ENCODE data around the gene HOXA11. TPM values are rescaled to one million over a fixed set of nuclear protein-coding genes. Genes with fewer than 3 reads are reported as not detected.

Gene HOXA11
- polyA plus RNA-seq (2013), result 1.5 and 2.2 TPM in 2 replicates

- H3K18ac ChIP-seq (ENCODE audit: low read length), result no peak within 1 kb of the TSS
- no peak within 1 kb of the TSS for H3K9ac ChIP-seq (ENCODE audit: low read length)
- peaks cover 23% of the 10 kb centered on the region for H3K9me3 ChIP-seq (ENCODE audit: insufficient read depth, low read depth, low read length)
- H4K91ac ChIP-seq (ENCODE audit: low read depth, low read length), result no peak within 1 kb of the TSS
- H3K79me1 ChIP-seq (ENCODE audit: low read length), result peaks cover 3% of the 10 kb centered on the region
- H3K4me3 ChIP-seq (ENCODE audit: low read depth, low read length), result peak within 1 kb of the TSS; percentile 49
- H2AK5ac ChIP-seq (ENCODE audit: low read length), result no peak within 1 kb of the TSS
- H3K36me3 ChIP-seq (ENCODE audit: control insufficient read depth in 1 of 2, insufficient read depth in 2 of 2, low read length in 2 of 2), result no peaks in the 10 kb centered on the region
- no peak within 1 kb of the TSS for H3K23ac ChIP-seq (ENCODE audit: low read length)
- no peak within 1 kb of the TSS for H3K14ac ChIP-seq (ENCODE audit: low read length)
- no peaks in the 10 kb centered on the region for H3K79me2 ChIP-seq (ENCODE audit: control insufficient read depth, insufficient read depth, low read length, poor library complexity)
- H2BK12ac ChIP-seq (ENCODE audit: low read length), result no peak within 1 kb of the TSS
- H3K27me3 ChIP-seq (ENCODE audit: insufficient read depth, low read length), result peaks cover 87% of the 10 kb centered on the region
- peaks cover 29 to 30% of the 10 kb centered on the region in 2 experiments for H3K4me1 ChIP-seq (ENCODE audit: control insufficient read depth in 1 of 2, insufficient read depth in 2 of 2, low read length in 2 of 2)
- peak within 1 kb of the TSS; percentile 64 for H3K4me2 ChIP-seq (ENCODE audit: low read length)
- no peak within 1 kb of the TSS for H2BK120ac ChIP-seq (ENCODE audit: insufficient read depth, low read length, poor library complexity)
- DNase-seq, result no peak
- no peak within 1 kb of the TSS for H4K12ac ChIP-seq (ENCODE audit: low read depth, low read length)
- H2BK5ac ChIP-seq (ENCODE audit: low read depth, low read length, poor library complexity), result no peak within 1 kb of the TSS
- no peak within 1 kb of the TSS for H3K27ac ChIP-seq (ENCODE audit: low read depth, low read length)
- H2AFZ ChIP-seq (ENCODE audit: insufficient read depth, low read length, poor library complexity), result peak within 1 kb of the TSS; percentile 30
- H3K4ac ChIP-seq (ENCODE audit: low read depth, low read length), result no peak within 1 kb of the TSS
- no CpG with 5 or more reads among the region's 43 CpGs for WGBS (ENCODE audit: extremely low coverage, insufficient coverage, insufficient read length)
- no peak within 1 kb of the TSS for H4K8ac ChIP-seq (ENCODE audit: low read depth, low read length)
These were observed at the start of gene HOXA11 for GRCh38 chr7:27185013-27185853. TSS of gene HOXA11 (minus strand) at chr7:27185232. CDS start at chr7:27185144, 88 bp downstream.

GRCh38 chr7:27229448-27229847 lies 44.4 kb upstream of the HOXA11 start:
- H3K4me1 ChIP-seq (ENCODE audit: control insufficient read depth in 1 of 2, insufficient read depth in 2 of 2, low read length in 2 of 2), result peaks cover 0 to 3% of the 10 kb centered on the region in 2 experiments
- no peak overlapping the region for H3K4me3 ChIP-seq (ENCODE audit: low read depth, low read length)
- peaks cover 0 to 2% of the 10 kb centered on the region in 2 experiments for H3K36me3 ChIP-seq (ENCODE audit: control insufficient read depth in 1 of 2, insufficient read depth in 2 of 2, low read length in 2 of 2)
- no CpG with 5 or more reads among the region's 4 CpGs for WGBS (ENCODE audit: extremely low coverage, insufficient coverage, insufficient read length)
- no peak overlapping the region for H3K4ac ChIP-seq (ENCODE audit: low read depth, low read length)
- H2AFZ ChIP-seq (ENCODE audit: insufficient read depth, low read length, poor library complexity), result no peak overlapping the region
- no peak overlapping the region for H4K91ac ChIP-seq (ENCODE audit: low read depth, low read length)
- H2AK5ac ChIP-seq (ENCODE audit: low read length), result no peak overlapping the region
- peaks cover 2% of the 10 kb centered on the region for H3K9me3 ChIP-seq (ENCODE audit: insufficient read depth, low read depth, low read length)
- H3K27ac ChIP-seq (ENCODE audit: low read depth, low read length), result no peak overlapping the region
- H2BK12ac ChIP-seq (ENCODE audit: low read length), result no peak overlapping the region
- H3K27me3 ChIP-seq (ENCODE audit: insufficient read depth, low read length), result peaks cover 25% of the 10 kb centered on the region
- H2BK120ac ChIP-seq (ENCODE audit: insufficient read depth, low read length, poor library complexity), result no peak overlapping the region
- H3K18ac ChIP-seq (ENCODE audit: low read length), result no peak overlapping the region
- no peak overlapping the region for H2BK5ac ChIP-seq (ENCODE audit: low read depth, low read length, poor library complexity)
- no peak overlapping the region for H4K12ac ChIP-seq (ENCODE audit: low read depth, low read length)
- no peak overlapping the region for H3K14ac ChIP-seq (ENCODE audit: low read length)
- no peak overlapping the region for H3K9ac ChIP-seq (ENCODE audit: low read length)
- no peak overlapping the region for H3K23ac ChIP-seq (ENCODE audit: low read length)
- no peak overlapping the region for H4K8ac ChIP-seq (ENCODE audit: low read depth, low read length)
- DNase-seq, result no peak
- no peaks in the 10 kb centered on the region for H3K79me1 ChIP-seq (ENCODE audit: low read length)
- no peak overlapping the region for H3K4me2 ChIP-seq (ENCODE audit: low read length)
- no peaks in the 10 kb centered on the region for H3K79me2 ChIP-seq (ENCODE audit: control insufficient read depth, insufficient read depth, low read length, poor library complexity)

- no peak overlapping the region for H4K8ac ChIP-seq (ENCODE audit: low read depth, low read length)
- peaks cover 0 to 2% of the 10 kb centered on the region in 2 experiments for H3K36me3 ChIP-seq (ENCODE audit: control insufficient read depth in 1 of 2, insufficient read depth in 2 of 2, low read length in 2 of 2)
- no peak overlapping the region for H2AFZ ChIP-seq (ENCODE audit: insufficient read depth, low read length, poor library complexity)
- no peak overlapping the region for H2BK12ac ChIP-seq (ENCODE audit: low read length)
- H3K9ac ChIP-seq (ENCODE audit: low read length), result no peak overlapping the region
- no peak overlapping the region for H4K91ac ChIP-seq (ENCODE audit: low read depth, low read length)
- H3K27me3 ChIP-seq (ENCODE audit: insufficient read depth, low read length), result peaks cover 39% of the 10 kb centered on the region
- H2BK120ac ChIP-seq (ENCODE audit: insufficient read depth, low read length, poor library complexity), result no peak overlapping the region
- H3K18ac ChIP-seq (ENCODE audit: low read length), result no peak overlapping the region
- no peaks in the 10 kb centered on the region for H3K79me2 ChIP-seq (ENCODE audit: control insufficient read depth, insufficient read depth, low read length, poor library complexity)
- no peak overlapping the region for H2AK5ac ChIP-seq (ENCODE audit: low read length)
- peak overlapping the region; percentile 58 for H3K4me2 ChIP-seq (ENCODE audit: low read length)
- H3K79me1 ChIP-seq (ENCODE audit: low read length), result no peaks in the 10 kb centered on the region
- no peak overlapping the region for H3K23ac ChIP-seq (ENCODE audit: low read length)
- H3K14ac ChIP-seq (ENCODE audit: low read length), result no peak overlapping the region
- peaks cover 6% of the 10 kb centered on the region for H3K9me3 ChIP-seq (ENCODE audit: insufficient read depth, low read depth, low read length)
- no peak overlapping the region for H3K4ac ChIP-seq (ENCODE audit: low read depth, low read length)
- no peak overlapping the region for H3K27ac ChIP-seq (ENCODE audit: low read depth, low read length)
- H3K4me3 ChIP-seq (ENCODE audit: low read depth, low read length), result no peak overlapping the region
- DNase-seq, result peak; percentile 42 to 70
- H2BK5ac ChIP-seq (ENCODE audit: low read depth, low read length, poor library complexity), result no peak overlapping the region
- WGBS (ENCODE audit: extremely low coverage, insufficient coverage, insufficient read length), result no CpG with 5 or more reads among the region's 61 CpGs
- no peak overlapping the region for H4K12ac ChIP-seq (ENCODE audit: low read depth, low read length)
- H3K4me1 ChIP-seq (ENCODE audit: control insufficient read depth in 1 of 2, insufficient read depth in 2 of 2, low read length in 2 of 2), result peaks cover 0 to 3% of the 10 kb centered on the region in 2 experiments
These were observed 40.2 kb upstream of the HOXA11 start for GRCh38 chr7:27224983-27225934.

GRCh38 chr7:27223941-27224575 lies 39.0 kb upstream of the HOXA11 start:
- peaks cover 47% of the 10 kb centered on the region for H3K27me3 ChIP-seq (ENCODE audit: insufficient read depth, low read length)
- no peak for DNase-seq
- H3K9me3 ChIP-seq (ENCODE audit: insufficient read depth, low read depth, low read length), result peaks cover 6% of the 10 kb centered on the region
- no peaks in the 10 kb centered on the region for H3K36me3 ChIP-seq (ENCODE audit: control insufficient read depth in 1 of 2, insufficient read depth in 2 of 2, low read length in 2 of 2)
- no peak overlapping the region for H4K12ac ChIP-seq (ENCODE audit: low read depth, low read length)
- H3K4me2 ChIP-seq (ENCODE audit: low read length), result no peak overlapping the region
- H3K27ac ChIP-seq (ENCODE audit: low read depth, low read length), result no peak overlapping the region
- H2BK5ac ChIP-seq (ENCODE audit: low read depth, low read length, poor library complexity), result no peak overlapping the region
- H4K91ac ChIP-seq (ENCODE audit: low read depth, low read length), result no peak overlapping the region
- H3K18ac ChIP-seq (ENCODE audit: low read length), result no peak overlapping the region
- H3K4ac ChIP-seq (ENCODE audit: low read depth, low read length), result no peak overlapping the region
- no peak overlapping the region for H2BK12ac ChIP-seq (ENCODE audit: low read length)
- no peaks in the 10 kb centered on the region for H3K79me1 ChIP-seq (ENCODE audit: low read length)
- H3K4me3 ChIP-seq (ENCODE audit: low read depth, low read length), result no peak overlapping the region
- peaks cover 0 to 3% of the 10 kb centered on the region in 2 experiments for H3K4me1 ChIP-seq (ENCODE audit: control insufficient read depth in 1 of 2, insufficient read depth in 2 of 2, low read length in 2 of 2)
- no peak overlapping the region for H4K8ac ChIP-seq (ENCODE audit: low read depth, low read length)
- H3K14ac ChIP-seq (ENCODE audit: low read length), result no peak overlapping the region
- no peak overlapping the region for H3K9ac ChIP-seq (ENCODE audit: low read length)
- no peak overlapping the region for H3K23ac ChIP-seq (ENCODE audit: low read length)
- H2AK5ac ChIP-seq (ENCODE audit: low read length), result no peak overlapping the region
- no peaks in the 10 kb centered on the region for H3K79me2 ChIP-seq (ENCODE audit: control insufficient read depth, insufficient read depth, low read length, poor library complexity)
- H2AFZ ChIP-seq (ENCODE audit: insufficient read depth, low read length, poor library complexity), result no peak overlapping the region
- no peak overlapping the region for H2BK120ac ChIP-seq (ENCODE audit: insufficient read depth, low read length, poor library complexity)

All from trophoblast cell (in vitro differentiated cells and primary cell).